ENCODE results near the gene ICE2. TPM values are rescaled to one million over a fixed set of nuclear protein-coding genes. Genes with fewer than 3 reads are reported as not detected.

ICE2 gene
- total and polyA plus RNA-seq, 2 of the 8 experiments (the other 6 are each of a cell fraction or from before 2014, with no cell fraction given) = 40.0 to 87.3 TPM

DNA sequence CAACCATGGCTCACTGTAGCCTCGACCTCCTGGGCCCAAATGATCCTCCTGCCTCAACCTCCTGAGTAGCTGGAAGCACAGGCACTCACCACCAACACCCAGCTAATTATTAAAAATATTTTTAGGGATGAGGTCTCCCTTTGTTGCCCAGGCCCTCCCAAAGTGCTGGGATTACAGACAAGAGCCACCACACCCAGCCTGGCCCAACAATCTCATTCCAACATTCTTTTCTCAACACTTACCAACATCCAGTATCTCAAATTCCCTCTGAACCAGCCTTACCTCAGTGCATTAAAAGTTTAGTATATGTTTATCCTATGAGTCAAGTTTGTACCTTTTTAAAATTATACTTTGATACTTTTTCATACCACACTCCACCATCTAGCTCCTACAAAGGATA is 106.2 kb downstream of the ICE2 start (continued):
- TF ChIP-seq SAP30 (IDR thresholded peaks at IDR 0.05; ENCODE audit: insufficient read depth, insufficient replicate concordance, low read length) = no peak

All from H1 (cell line).